B cell (primary cell): Measurements from ENCODE around the gene FCRL6.

Source experiments
- CTCF ChIP-seq: fragments of 200-600 bp; IDR thresholded peaks from one replicate; pipeline ENCODE4 v1.8.0; 2022; ENCODE audit warnings: antibody characterized with exemption, mild to moderate bottlenecking
- EZH2 ChIP-seq: IDR thresholded peaks from 2 replicates; pipeline ENCODE4 v1.6.1; 2012; ENCODE audit warnings: borderline replicate concordance, low read depth, mild to moderate bottlenecking, moderate library complexity, low read length; ENCODE audit not compliant: insufficient read depth, poor library complexity, severe bottlenecking

- TF ChIP-seq CTCF (no peak), EZH2 (no peak)
Measured at GRCh38 chr1:159859767-159860322, 57.7 kb downstream of the FCRL6 start.
